ENCODE results near the gene GLIS2. TPM values are rescaled to one million over a fixed set of nuclear protein-coding genes. Genes with fewer than 3 reads are reported as not detected.
A peak's percentile ranks its signal among the peaks of the same experiment; 100 is the strongest.
"Not testable (repeated sequence)": the region's sequence is repeated elsewhere in the genome, so short reads cannot be mapped to it uniquely, and the experiment has no call there.

GLIS2 gene
- total RNA-seq, 1 experiment from 2014 or later, result 18.2 TPM

DNA sequence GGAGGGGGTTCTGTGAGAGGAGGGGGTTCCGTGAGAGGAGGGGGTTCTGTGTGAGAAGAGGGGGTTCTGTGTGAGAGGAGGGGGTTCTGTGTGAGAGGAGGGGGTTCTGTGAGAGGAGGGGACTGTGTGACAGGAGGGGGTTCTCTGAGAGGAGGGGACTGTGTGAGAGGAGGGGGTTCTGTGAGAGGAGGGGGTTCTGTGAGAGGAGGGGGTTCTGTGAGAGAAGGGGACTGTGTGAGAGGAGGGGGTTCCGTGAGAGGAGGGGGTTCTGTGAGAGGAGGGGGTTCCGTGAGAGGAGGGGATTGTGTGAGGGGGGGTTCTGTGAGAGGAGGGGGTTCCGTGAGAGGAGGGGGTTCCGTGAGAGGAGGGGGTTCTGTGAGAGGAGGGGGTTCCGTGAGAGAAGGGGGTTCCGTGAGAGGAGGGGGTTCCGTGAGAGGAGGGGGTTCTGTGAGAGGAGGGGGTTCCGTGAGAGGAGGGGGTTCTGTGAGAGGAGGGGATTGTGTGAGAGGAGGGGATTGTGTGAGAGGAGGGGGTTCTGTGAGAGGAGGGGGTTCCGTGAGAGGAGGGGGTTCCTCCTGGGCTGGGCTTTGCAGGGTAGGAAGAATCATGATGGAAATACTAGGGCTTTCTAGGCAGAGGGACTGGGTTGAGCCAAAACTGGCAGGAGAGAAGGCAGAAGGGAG lies 28.6 kb downstream of the GLIS2 start:
- H4K20me1 ChIP-seq (ENCODE audit: insufficient read depth); H2AFZ ChIP-seq (ENCODE audit: low read depth, low read length, poor library complexity, severe bottlenecking); RAD21 ChIA-PET (ENCODE audit: low non-redundant PET in 1 of 2, low total read pairs in 2 of 2, uncharacterized antibody in 2 of 2, unreplicated experiment in 2 of 2); intact Hi-C loops (cut with micrococcal nuclease); H3K9me2 ChIP-seq (ENCODE audit: insufficient read depth); POLR2A ChIA-PET; BruUV-seq (replicated peaks); H3K4me3 ChIP-seq (replicated peaks in 1 of 2; ENCODE audit: low read depth in 1 of 2, low read length in 2 of 2); H3K27me3 ChIP-seq (ENCODE audit: insufficient read depth, low read length); H3K4me2 ChIP-seq (ENCODE audit: low read length); H3K9me3 ChIP-seq (ENCODE audit: control insufficient read depth in 1 of 2, insufficient read depth in 1 of 2, low read depth in 1 of 2, low read length in 2 of 2); H3K9ac ChIP-seq (ENCODE audit: low read length); CTCF ChIA-PET; H3K4me1 ChIP-seq (ENCODE audit: control insufficient read depth in 1 of 2, insufficient read depth in 2 of 2, low read length in 2 of 2); DNase-seq (ENCODE audit: low read depth, low spot score): not testable (repeated sequence)
- Histone ChIP-seq H3K79me2 (ENCODE audit: insufficient read depth, low read length) (peaks cover 95% of the 10 kb centered on the region), H3K36me3 (ENCODE audit: control insufficient read depth in 1 of 2, insufficient read depth in 2 of 2, low read length in 2 of 2) (peaks cover 2 to 16% of the 10 kb centered on the region in 2 experiments; a peak in 2 of 4 replicates), H3K27ac (ENCODE audit: low read depth, low read length) (peak overlapping the region; percentile 17; the same call in 1 of the 2 replicates)
- peak; percentile 41; the same call in 1 of the 2 replicates for ATAC-seq

DNA sequence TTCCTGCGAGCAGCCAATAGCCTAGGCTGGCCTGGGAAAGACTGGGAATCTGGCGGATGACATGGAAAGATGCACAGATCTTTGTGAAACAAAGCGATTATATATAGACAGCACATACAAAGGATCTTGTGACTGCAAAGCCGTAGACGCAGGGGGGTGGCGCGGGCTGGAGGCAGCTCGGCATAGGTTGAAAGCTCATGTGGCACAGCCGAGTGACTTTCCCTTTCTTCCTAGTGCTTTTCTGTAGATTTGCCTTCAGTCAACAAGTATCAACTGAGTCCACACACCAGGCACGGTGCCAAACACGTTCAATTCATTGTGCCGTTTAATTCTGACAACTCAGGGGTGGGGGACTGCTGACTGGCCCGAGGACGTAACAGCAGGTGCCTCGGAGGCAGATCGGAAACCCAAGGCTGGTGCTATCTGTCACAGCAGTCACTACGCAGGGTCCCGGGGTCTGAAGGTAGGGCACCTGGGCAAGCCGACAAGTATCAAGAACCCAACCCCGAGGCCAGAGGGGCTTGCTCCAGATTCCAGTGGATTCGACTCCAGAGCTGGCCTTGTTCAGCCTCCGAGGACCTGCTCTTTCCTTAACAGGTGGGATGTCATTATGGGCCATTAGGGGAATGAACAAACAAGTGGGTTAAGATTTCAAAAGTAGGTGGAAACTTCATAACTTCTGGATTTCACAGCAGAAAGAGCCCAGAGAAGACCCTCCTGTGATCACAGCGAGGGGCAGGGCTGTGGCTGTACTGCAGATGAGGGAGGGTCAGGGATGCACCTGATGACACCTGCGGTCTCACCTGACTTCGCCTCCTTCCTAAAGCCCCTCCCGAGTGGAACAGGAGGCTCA lies 29.3 kb downstream of the GLIS2 start:
- H3K4me3 ChIP-seq (replicated peaks in 1 of 2; ENCODE audit: low read depth in 1 of 2, low read length in 2 of 2), result no peak overlapping the region
- intact Hi-C loops (cut with micrococcal nuclease), result no loop called here
- peak; percentile 5; the same call in 1 of the 2 replicates for ATAC-seq
- H3K27ac ChIP-seq (ENCODE audit: low read depth, low read length), result no peak overlapping the region
- TF ChIP-seq YY1 (IDR thresholded peaks at IDR 0.05; ENCODE audit: extremely low read depth, insufficient replicate concordance, low read depth, low read length), result no peak
- no peak for TF ChIP-seq POLR2AphosphoS5 (IDR thresholded peaks at IDR 0.05; ENCODE audit: low read depth, low read length)
- no peak for TF ChIP-seq CEBPB (IDR thresholded peaks at IDR 0.05; ENCODE audit: low read depth)
- no peak for TF ChIP-seq ZFX (IDR thresholded peaks at IDR 0.05)
- TF ChIP-seq POLR2A (IDR thresholded peaks at IDR 0.05; ENCODE audit: borderline replicate concordance, extremely low read depth, insufficient read depth, insufficient read length), result no peak
- TF ChIP-seq, protein P1, sequence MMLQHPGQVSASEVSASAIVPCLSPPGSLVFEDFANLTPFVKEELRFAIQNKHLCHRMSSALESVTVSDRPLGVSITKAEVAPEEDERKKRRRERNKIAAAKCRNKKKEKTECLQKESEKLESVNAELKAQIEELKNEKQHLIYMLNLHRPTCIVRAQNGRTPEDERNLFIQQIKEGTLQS (IDR thresholded peaks at IDR 0.05), result no peak
- TF ChIP-seq RAD21 (IDR thresholded peaks at IDR 0.05; ENCODE audit: low read depth), result no peak
- no peak for TF ChIP-seq EGR1 (IDR thresholded peaks at IDR 0.05; ENCODE audit: low read depth)
- no peak for TF ChIP-seq EZH2 (IDR thresholded peaks at IDR 0.05)
- TF ChIP-seq, protein P2, sequence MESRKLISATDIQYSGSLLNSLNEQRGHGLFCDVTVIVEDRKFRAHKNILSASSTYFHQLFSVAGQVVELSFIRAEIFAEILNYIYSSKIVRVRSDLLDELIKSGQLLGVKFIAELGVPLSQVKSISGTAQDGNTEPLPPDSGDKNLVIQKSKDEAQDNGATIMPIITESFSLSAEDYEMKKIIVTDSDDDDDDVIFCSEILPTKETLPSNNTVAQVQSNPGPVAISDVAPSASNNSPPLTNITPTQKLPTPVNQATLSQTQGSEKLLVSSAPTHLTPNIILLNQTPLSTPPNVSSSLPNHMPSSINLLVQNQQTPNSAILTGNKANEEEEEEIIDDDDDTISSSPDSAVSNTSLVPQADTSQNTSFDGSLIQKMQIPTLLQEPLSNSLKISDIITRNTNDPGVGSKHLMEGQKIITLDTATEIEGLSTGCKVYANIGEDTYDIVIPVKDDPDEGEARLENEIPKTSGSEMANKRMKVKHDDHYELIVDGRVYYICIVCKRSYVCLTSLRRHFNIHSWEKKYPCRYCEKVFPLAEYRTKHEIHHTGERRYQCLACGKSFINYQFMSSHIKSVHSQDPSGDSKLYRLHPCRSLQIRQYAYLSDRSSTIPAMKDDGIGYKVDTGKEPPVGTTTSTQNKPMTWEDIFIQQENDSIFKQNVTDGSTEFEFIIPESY (IDR thresholded peaks at IDR 0.05; ENCODE audit: extremely low read depth, insufficient replicate concordance, low read length), result no peak
- TF ChIP-seq SRF (IDR thresholded peaks at IDR 0.05; ENCODE audit: low read depth), result no peak
- TF ChIP-seq EZH2phosphoT487 (IDR thresholded peaks at IDR 0.05; ENCODE audit: borderline replicate concordance), result no peak
- no peak for TF ChIP-seq FOSL1 (IDR thresholded peaks at IDR 0.05; ENCODE audit: low read depth)
- H2AFZ ChIP-seq (ENCODE audit: low read depth, low read length, poor library complexity, severe bottlenecking), result no peak overlapping the region
- no peaks in the 10 kb centered on the region for H3K9me2 ChIP-seq (ENCODE audit: insufficient read depth)
- H4K20me1 ChIP-seq (ENCODE audit: insufficient read depth), result peaks cover 9% of the 10 kb centered on the region; the same call in 1 of the 2 replicates
- no peaks in the 10 kb centered on the region for H3K27me3 ChIP-seq (ENCODE audit: insufficient read depth, low read length)
- POLR2A ChIA-PET, result no interaction called here
- no peak overlapping the region for H3K9ac ChIP-seq (ENCODE audit: low read length)
- no peaks in the 10 kb centered on the region for H3K9me3 ChIP-seq (ENCODE audit: control insufficient read depth in 1 of 2, insufficient read depth in 1 of 2, low read depth in 1 of 2, low read length in 2 of 2)
- peaks cover 2 to 15% of the 10 kb centered on the region in 2 experiments; a peak in 2 of 4 replicates for H3K36me3 ChIP-seq (ENCODE audit: control insufficient read depth in 1 of 2, insufficient read depth in 2 of 2, low read length in 2 of 2)
- CTCF ChIA-PET, result no interaction called here
- BruUV-seq (replicated peaks), result no TSS peak
- no peak for DNase-seq (ENCODE audit: low read depth, low spot score)
- H3K4me1 ChIP-seq (ENCODE audit: control insufficient read depth in 1 of 2, insufficient read depth in 2 of 2, low read length in 2 of 2), result peaks cover 4 to 9% of the 10 kb centered on the region in 2 experiments; a peak in 3 of 4 replicates
- H3K79me2 ChIP-seq (ENCODE audit: insufficient read depth, low read length), result peaks cover 100% of the 10 kb centered on the region
- RAD21 ChIA-PET (ENCODE audit: low non-redundant PET in 1 of 2, low total read pairs in 2 of 2, uncharacterized antibody in 2 of 2, unreplicated experiment in 2 of 2), result no interaction called here
- H3K4me2 ChIP-seq (ENCODE audit: low read length), result no peak overlapping the region
